Putamen (tissue), 1 donor: ENCODE results near the gene ADARB2.

Experiments used
- DNase-seq: peaks from one replicate; pipeline ENCODE4 v3.0.0-alpha.2; 2016; ENCODE audit warnings: low spot score

ADARB2 gene

DNA sequence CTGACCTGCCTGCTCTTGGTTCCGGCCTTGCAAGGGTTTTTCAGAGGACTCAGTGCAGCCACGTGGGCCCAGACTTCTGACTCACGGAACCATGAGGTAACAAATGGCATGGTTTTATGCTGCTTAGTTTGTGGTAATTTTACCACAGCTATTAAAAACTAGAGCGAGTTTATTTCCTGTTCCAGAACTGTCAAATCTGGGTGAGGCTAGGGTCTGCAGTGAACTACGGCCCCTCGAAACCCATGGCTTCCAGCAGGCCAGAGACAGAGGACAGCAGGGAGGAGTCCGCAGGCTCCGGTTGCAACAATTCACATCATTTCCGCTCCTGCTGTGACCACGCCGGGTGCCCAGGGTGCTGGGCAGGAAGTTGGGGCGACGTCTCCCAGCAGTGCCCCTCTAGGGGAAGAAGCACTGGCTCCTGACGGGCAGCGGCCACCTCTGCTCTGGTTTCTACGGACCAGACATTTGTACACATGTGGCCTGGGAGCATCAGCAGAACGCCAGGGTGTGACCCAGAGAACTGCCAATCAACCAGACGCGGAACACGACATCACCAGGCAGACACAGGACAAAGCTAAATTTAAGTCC, 74.8 kb downstream of the ADARB2 start:
- no peak for DNase-seq

DNA sequence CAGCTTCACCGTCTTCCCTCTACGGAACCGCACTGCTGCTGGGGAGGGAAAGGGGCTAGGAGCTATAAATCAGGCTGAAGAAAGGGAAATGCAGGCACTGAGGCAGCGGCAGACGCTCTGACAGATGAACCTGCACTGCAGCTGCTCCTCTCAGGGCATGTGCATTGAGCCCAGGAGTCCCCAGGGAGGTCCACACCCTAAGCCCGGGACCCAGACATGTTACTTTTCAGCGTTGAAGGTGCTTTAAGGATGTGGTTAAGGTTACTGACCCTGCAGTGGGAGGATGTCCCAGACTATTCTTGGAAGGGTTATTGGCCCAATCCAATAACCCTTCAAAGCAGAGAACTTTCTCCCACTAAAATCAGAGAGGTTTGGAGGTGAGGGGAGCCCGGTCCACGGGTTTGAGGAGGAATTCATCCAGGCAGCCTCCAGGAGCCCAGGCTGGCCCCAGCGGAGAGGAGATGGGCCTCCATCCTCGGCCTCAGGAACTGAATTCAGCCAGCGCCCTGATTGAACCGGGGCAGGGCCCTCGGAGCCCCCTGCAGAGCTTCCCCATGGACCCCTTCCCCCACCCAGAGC, 75.4 kb downstream of the ADARB2 start:
- no peak for DNase-seq

DNA sequence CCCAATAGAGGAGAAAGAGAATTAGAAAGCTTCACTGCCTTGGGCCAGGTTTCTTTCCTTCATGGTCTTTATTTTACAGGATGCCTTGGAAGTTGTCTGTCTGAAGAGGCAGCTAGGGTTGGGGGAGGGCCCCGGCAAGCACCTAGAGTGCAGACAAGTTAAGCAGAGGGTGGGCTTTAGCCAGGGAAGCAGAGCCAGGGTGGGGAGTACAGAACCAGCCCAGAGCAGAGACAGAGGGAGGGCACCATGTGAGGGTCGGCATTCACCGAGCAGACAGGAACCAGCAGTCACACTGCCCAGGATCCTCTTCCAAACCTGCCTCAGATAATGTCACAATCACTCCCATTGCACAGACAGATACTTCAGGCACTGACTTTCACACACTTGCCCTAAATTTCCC, 75.9 kb downstream of the ADARB2 start:
- no peak for DNase-seq

DNA sequence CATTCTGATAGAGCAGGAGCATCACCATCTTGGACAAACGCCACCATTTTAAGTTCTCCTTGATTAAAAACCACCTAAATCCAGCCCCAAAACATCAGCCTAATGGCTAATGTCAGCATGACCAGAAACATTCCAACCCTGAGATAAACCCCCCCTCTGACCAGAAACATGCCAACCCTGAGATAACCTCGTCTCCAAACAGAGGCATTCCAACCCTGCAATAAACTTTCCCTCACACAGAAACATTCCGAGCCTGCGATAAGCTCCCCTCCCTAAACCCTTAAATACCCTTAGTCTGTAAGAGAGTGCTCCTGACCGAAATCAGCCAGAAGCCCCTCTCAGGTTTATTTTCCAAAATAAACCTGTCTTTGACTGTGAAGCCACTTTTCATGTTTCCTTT, 76.5 kb downstream of the ADARB2 start:
- no peak for DNase-seq

DNA sequence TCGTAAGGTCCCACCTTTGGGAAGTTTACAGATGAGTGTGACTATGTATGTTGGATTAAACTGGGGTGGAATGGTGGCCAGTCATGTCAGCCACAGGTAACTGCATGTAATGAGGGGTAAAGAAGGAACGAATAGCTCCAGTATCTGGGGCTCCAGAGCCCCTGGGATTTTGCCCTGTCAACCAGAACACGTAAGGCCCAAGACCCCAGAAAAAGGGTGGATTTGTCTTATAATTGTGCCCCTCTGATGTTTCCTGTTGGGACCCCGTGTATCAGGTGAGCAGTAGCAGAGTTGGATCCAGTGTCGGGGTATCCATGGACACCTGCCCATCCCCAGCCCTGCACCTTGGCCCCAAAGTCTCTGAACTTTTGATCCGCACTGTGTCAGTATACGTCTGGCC, 76.9 kb downstream of the ADARB2 start:
- no peak for DNase-seq

DNA sequence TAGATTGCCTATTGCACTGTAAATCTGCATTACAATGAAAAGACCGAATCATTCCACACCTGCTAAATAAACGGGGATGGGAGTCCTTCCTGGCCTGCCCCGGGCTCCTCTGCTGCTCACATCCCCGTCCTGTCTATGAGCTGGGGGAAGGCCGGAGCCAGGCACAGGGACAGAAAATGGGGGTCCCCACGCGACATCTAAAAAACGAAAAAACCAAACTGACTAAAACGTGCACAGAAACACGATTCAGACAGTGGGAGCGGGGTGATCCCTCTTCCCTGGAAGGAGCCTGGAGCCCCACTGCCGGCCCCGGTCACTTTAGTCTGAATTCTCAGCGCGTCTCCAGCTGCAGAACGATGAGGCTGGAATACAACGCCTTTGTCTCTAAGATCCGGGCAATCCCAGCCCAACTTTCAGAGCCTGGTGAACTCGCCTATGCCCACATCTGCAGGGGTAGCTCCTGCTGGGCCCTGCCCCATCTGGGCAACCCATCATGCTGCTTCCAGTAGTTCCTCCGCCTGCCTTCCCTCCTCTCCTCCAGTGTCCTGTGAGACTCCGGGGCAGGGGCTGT, 78.0 kb downstream of the ADARB2 start:
- no peak for DNase-seq

DNA sequence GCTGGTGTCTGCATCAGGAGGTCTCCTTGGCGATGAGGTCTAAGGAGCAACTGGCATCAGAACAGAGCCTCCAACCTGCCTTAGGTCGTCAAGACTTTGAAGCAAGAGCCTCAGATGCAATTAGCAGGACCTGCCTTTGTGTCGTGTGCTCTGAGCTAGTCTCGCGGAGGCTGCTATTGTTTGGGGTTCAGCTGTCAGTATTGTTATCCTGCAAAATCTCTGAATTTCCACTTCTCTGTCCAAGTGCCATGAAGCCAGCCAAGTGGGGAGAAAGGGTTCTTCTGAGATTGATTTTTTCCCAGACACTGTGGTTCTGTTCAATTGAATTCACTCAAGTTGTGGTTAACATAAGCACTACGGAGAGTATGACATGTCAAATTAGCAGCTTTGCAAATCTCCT, 78.7 kb downstream of the ADARB2 start:
- no peak for DNase-seq

DNA sequence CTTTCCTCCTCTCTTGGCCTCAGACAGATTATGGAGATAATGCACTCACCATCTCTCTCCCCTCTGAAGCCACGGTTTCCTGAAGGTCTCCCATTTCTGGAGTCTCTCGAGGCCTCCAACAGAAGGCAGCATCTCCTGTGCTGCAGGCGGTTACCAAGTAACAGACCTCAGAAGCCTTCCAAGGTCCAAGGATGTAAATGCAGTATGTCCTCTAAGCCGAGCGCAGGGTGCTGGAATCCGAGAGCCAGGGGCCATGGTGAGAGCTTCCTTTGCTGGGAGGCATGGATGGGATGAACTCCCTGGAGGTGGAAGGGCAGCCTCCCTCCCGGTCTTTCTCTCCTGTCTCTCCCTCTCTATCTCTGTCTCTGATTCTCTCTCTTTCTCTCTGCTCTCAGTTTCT, 79.8 kb downstream of the ADARB2 start:
- no peak for DNase-seq

DNA sequence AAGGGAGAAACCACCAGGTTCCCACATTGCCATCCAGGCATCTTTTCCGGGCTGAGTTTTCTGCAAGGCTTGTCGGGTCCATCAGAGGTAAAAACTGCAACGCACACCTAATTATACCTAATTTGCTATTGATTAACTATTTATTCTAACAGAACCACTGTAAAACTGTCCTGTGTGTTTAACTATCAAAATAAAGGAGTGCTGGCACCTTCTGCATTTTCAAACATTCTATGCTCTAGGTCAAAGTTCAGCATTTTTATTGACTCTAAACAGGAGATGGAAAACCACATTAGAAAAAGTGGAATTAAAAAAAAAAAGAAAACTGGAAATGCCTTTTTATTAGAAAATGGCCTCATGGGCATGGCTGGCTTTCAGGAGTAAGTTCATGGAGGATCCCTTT, 82.0 kb downstream of the ADARB2 start:
- DNase-seq = no peak

DNA sequence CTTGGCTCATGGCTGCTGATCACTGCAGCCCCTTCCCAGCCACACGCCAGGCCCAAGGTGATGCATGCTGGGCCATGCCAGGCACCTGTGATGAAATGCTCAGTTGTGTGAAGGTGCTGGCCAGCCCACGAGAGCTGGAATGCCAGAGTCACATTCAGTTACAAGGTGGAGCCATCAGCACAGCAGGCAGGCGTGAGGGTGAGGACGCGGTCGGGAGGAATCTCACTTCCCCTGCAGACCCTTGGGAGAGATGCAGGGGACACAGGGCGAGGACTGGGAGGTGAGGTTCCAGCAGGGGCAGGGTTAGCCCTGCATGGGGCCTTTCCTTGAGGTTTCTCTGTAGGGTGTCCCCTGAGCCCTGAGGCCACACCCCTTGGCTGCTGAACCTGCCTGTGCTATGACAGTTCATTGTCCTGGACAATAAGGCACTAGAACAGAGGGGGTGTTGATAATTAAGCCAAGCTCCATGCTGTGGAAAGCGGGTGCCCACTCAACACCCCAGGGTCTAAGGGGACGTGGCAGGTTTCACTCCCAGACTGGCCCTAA, 82.4 kb downstream of the ADARB2 start:
- no peak for DNase-seq

DNA sequence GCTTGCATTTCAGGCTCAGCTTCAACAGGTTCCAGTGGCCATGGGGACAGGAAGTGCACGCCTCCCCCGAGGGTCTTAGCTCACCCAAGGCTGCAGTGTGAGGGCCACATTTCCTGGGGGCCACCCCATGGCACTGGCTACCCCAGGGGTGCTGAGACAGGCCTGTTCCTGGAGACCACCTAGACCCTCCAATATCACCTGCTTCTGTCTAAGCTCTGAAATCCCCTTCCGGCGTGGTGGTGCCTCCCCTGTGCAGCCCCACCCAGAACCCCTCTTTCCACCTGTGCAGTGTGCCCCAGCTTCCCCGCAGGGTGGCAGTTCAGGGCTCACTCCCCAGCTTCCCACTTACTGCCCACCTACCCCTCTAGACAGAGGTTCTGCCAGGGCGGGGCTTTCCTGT, 83.1 kb downstream of the ADARB2 start:
- no peak for DNase-seq

DNA sequence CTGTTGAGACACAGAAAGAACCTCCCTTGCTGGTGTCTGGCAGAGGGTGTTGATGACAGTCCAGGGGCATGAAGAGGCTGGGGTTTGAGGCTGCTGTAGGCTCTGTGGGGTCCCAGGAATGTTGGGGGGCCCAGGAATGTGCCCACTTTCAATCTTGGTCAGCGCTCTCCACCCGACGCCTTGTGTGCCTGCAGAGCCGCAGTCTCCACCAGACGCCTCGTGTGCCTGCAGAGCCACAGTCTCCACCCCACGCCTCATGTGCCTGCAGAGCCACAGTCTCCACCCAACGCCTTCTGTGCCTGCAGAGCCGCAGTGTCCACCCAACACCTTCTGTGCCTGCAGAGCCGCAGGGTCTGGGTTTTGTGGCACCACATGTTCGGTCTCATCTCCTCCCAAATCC, 84.0 kb downstream of the ADARB2 start:
- no peak for DNase-seq

DNA sequence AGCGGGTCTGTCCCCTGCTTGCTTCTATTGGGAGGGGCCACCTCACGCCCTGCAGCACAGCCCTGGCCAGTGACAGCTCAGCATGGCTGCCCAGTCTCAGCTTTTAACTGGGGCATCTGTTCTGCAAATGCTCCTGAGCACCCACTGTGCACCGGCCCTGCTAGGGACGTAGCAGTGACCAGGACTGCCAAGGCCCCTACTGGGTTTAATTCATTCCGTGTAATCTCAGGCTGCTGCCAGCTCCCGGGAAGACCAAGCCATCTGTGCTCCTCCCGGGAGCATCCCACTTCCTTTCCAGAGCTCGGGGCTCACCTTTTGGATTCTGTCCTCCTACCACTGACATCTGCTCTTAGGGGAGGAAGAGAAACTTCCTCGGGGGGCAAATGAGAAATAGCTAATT, 85.2 kb downstream of the ADARB2 start:
- DNase-seq = no peak

DNA sequence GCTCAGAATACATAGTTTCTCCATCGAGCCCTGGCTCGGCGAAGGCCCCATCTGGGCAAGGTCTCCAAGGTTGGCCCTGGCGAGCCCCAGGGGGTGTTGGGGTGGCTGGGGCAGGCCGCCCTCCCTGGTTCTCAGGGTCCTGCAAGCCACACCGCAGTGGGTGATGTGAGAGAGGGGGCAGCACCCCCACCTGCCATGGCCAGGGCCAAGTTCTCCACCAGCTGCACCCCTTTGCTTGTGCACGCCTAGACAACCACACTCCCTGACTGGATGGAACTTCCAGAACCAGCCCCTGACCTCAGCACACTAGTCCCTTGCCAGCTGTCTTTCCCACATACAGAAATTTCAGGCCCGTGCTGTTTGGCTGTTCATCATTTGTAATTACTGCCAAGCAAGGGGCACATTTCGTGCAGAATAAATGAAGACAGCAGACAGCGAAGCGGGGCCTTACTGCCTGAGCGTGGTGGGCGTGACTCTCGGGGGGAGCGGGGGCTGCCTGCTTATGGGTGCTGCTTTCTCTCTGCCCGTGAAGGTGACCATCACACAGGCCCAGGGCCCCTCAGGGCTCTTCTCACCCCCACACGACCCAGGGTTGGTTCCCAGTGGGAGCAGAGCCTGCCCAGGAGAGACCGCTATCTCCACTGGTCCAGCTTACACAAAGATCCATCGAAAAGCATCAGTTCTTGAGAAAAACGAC, 85.9 kb downstream of the ADARB2 start:
- DNase-seq = no peak

DNA sequence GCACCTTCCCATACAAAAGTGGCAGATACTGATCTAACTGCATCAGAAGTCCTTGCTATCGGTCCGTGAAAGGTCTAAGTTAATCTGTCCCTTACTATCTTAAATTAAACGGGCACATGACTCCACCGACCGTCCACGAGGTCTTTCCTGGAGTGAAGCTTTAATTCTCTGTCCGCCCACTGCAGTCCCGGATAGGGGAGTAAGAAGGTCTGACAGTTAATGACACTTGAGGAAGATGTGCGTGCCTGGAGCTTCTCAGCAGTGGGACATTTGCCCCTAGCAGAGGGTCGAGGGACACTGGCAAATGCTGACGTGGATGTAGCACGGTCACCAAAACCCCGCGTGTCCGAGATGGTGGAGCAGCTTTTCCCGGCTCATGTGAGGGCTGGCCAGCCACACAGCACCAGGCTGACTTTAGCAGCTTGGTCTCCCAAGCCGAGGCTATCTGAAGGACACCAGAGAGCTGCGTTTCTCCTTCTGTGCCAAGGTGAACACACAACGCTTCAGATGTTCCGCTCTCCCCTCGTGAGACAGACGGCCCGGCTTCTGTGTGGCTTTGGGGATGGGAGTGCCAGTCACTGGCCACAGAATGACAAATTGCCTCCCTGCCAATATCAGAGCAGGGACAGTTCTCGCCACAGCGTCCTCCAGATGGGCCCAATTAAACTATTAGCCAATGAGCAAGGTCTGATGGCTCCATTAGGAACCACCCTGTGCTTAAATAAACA, 86.6 kb downstream of the ADARB2 start:
- DNase-seq = no peak

DNA sequence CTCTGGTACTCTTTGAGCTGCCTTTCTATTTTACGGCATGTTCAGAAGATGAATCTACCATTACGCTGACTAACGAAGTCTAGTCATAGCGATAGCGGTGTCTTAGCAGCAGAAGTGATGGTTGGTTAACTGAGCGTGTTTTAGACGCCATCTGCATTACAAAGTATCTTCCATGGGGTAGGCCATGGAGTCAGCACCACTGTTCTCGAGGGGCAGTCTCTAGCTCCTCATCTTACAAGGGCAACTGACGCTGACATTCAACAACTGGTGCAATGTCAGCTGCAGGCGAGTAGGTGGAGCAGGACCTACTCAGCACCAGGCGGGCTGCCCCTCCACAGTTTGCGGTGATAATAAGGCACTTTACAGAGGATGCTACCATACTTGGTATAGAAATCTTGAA, 88.7 kb downstream of the ADARB2 start:
- no peak for DNase-seq

DNA sequence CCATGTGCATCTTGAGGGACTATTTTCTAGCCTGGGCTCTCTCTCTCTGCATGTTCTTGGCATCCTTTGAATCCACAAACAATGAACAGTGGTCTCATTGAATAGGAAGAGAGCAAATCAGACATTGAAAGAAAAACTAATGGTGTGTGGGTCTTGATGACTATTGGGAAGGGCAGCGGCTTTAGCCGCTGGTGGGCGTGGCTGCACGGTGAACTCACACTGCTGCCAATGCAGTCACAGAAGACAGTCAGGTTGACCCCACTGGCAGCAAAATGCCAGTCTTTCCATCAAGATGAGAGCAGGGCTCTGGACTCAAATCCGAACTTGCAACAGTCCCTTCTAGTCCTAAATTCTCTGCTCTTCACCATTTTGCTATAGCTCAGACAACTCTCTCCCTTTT, 91.0 kb downstream of the ADARB2 start:
- DNase-seq = no peak

DNA sequence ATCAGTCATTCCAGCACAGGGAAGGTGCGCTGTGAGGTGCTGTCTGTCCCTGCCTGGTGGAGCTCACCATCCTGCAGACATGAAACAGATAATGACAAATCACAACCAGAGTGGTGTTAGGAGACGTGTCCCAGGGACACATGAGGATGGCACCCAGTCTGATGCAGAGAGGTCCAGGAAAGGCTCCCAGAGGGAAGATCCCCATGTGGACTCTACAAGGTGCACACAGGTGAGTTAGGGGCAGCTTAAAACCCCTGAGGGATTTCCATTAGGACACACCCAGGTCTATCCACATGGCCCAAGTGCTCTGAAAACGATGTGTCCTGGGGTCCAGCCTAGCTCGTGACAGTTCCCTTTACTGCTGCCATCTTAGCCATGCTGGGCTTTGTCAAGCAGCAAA, 91.4 kb downstream of the ADARB2 start:
- no peak for DNase-seq

DNA sequence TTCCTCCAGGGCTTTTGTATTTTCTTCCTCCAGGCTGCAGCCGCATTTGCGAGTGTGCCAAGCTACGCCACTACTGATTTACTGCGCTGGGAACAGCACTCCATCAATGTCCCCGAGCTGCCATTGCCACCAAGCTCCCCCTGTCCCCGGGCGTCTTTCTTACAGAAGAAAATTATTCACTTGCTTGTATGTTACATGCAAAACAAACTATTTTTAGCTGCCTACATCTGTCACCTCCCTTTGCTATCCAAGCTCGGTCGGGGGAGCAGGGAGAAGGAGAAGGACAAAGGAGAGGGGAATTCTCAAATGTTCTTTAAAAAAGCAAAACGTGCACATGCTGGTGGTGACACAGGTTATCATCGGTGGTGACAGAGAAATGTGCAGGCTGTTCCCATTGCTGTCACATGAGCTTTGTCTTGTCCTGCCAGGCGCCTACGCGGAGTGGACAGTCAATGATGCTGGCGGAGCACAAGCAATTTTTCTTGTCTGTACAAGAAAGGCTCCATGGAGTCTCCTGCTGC, 93.1 kb downstream of the ADARB2 start:
- DNase-seq = no peak

DNA sequence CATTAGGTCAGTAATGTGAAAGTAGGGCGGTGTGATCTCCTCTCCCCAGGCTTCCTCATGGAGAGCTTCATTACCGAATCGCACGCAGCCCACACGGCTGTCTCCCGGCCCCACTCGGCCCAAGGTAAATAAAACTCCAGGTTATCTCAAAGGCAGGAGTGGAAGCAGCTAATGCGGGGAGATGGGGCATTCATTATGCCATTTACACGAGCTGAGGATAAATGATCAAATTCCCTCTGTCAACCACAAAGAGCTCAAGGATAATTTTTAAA, 93.5 kb downstream of the ADARB2 start:
- DNase-seq = no peak

DNA sequence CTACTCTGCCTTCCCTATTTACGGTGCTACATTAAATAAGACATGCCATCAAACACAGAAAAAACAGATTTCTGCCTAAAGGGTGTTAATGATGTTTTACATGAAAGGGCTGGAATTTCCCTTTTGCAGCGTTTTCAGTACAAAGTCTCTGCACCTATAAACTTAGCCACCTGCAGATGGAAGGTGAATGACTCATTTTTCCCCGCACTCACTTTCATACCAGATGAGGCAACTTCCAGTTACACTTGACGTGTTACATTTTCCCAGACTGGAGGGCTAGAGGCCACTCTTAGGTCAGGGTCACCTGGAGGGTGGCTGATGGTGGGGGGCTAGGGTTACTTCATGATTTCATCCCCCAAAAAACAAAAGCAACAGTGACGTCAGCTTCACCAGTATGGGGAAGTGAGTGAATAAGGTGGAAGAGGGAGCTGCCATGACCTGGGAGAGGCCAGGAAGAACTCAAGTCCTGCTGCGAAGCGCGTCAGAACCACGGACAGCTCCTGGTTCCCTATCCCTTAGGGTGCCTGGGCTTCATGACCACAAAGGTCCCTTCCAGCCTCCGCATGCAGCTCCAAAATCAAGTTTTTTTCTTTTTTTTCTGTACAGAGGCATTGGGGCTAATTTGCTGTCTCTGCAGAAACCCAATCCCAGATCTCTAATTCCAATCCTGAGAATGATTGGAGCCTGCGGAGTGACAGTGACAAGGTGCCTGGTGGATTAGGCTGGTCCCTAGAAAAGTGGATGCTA, 94.0 kb downstream of the ADARB2 start:
- no peak for DNase-seq

DNA sequence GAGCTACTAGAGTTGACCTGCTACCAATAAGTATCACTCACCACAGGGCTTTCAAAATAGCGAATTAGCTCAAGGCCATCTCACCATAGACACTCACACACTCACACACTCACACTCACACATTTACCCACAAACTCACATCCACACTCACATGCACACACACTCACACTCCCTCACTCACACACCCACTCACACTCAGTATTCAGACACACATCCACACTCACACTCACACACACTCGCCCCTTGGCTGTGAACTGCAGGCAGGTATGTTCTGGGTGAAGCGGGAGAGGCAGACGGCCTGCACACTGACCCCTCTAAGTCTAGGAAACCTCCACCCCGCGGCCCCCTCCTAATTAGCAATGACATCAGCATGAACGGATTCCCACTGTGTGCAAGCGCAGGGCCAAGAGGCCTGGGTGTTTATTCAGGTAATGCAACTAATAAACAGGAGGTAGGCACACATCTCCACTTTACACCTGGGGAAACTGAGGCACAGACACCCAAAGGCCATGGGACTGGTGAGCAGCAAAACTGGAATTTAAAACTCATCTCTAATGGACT, 94.6 kb downstream of the ADARB2 start:
- no peak for DNase-seq
